Measurements from ENCODE around the gene ADAM17.

DNA sequence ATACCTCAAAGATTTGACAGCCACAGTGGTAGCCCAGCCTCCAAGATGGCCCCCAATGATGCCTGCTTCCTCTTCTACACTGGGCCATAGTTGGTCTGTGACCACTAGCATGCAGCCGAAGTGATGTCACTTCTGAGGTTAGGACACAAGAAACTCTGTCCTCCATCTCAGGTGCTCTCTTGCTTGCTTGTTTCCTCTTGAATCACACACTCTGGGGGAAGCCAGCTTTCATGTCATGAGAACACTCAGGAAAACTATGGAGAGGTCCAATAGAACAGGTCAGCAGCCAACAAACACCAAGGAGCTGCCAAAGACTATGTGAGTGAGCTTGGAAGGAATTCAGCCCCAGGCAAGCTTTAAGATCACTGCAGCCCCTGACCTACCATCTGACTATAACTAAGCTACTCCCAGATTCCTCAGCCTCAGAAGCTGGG is 3.3 kb upstream of the ADAM17 start:
- TF ChIP-seq, protein P1, sequence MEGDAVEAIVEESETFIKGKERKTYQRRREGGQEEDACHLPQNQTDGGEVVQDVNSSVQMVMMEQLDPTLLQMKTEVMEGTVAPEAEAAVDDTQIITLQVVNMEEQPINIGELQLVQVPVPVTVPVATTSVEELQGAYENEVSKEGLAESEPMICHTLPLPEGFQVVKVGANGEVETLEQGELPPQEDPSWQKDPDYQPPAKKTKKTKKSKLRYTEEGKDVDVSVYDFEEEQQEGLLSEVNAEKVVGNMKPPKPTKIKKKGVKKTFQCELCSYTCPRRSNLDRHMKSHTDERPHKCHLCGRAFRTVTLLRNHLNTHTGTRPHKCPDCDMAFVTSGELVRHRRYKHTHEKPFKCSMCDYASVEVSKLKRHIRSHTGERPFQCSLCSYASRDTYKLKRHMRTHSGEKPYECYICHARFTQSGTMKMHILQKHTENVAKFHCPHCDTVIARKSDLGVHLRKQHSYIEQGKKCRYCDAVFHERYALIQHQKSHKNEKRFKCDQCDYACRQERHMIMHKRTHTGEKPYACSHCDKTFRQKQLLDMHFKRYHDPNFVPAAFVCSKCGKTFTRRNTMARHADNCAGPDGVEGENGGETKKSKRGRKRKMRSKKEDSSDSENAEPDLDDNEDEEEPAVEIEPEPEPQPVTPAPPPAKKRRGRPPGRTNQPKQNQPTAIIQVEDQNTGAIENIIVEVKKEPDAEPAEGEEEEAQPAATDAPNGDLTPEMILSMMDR (CRISPR knock-in tag; IDR thresholded peaks at IDR 0.05): no peak
- no peak for TF ChIP-seq GLI4 (CRISPR knock-in tag; IDR thresholded peaks at IDR 0.05; ENCODE audit: borderline replicate concordance)
- no peak for TF ChIP-seq ZNF879 (CRISPR knock-in tag; IDR thresholded peaks at IDR 0.05)
- TF ChIP-seq ZNF253 (CRISPR knock-in tag; IDR thresholded peaks at IDR 0.05; ENCODE audit: borderline replicate concordance): no peak
